Stimulated activated naive B cell treated with anti-CD40 and anti-IgM and Interleukin-4, amounts not matched to agents 10 μg/mL and 1 μg/mL and 100 μg/mL, for 72 hours (primary cell): ENCODE results near the gene TMCO5A.

Experiments used
- ATAC-seq, 2 donors: fragments of 150-1000 bp; cut with Tn5 transposase; replicated peaks; 2 replicates each; pipeline ENCODE4 v1.10.0; 2021; ENCODE audit warnings: moderate library complexity in 1 of 2
- DNase-seq: peaks from one replicate; pipeline ENCODE4 v3.0.0; 2021
- H3K27ac Mint-ChIP-seq: one replicate; pipeline ENCODE4 v1.8.0; 2022; ENCODE audit warnings: mild to moderate bottlenecking, mixed read lengths
- H3K27me3 Mint-ChIP-seq, 2 donors: one replicate each; pipeline ENCODE4 v1.8.0; 2022; ENCODE audit warnings: mixed read lengths in 2 of 2
- H3K36me3 Mint-ChIP-seq, 2 donors: one replicate each; pipeline ENCODE4 v1.8.0; 2022; ENCODE audit warnings: mixed read lengths in 2 of 2, mild to moderate bottlenecking in 1 of 2
- H3K4me1 Mint-ChIP-seq, 2 donors: one replicate each; pipeline ENCODE4 v1.8.0; 2022; ENCODE audit warnings: mixed read lengths in 2 of 2, mild to moderate bottlenecking in 1 of 2
- H3K4me3 Mint-ChIP-seq, 2 donors: one replicate each; pipeline ENCODE4 v1.8.0; 2022; ENCODE audit warnings: mild to moderate bottlenecking in 2 of 2, mixed read lengths in 2 of 2, moderate library complexity in 1 of 2
- H3K9me3 Mint-ChIP-seq, 2 donors: one replicate each; pipeline ENCODE4 v1.8.0; 2022; ENCODE audit warnings: mixed read lengths in 2 of 2, mild to moderate bottlenecking in 1 of 2

Gene TMCO5A

DNA sequence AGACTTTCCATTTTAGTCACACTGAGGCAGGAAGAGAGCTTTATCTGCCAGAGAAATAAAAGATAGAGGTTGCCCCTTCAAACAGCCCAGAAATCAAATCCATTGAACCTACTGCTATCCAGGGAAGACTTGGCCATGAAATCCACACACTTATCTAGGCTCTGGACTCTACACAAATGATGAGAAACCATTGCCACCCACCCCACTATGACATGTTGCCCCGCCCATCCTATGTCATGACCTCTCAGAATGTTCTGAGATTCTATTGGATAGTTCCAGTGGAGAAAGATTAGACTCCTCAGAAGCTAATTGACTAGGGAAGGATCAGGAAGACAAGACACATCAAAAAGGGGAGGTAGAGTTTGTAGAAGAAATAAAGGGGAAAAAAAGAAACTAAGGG is at the start of gene TMCO5A:
TSS of gene TMCO5A (plus strand) at position 301 of the 400 bp plus-strand sequence. CDS start 1,684 bp downstream, outside the sequence.
- ATAC-seq (no peak), DNase-seq (no peak)
- no peak within 1 kb of the TSS for H3K27ac Mint-ChIP-seq
- H3K4me1 Mint-ChIP-seq, result no peaks in the 10 kb centered on the region
- no peaks in the 10 kb centered on the region for H3K36me3 Mint-ChIP-seq
- H3K9me3 Mint-ChIP-seq, result peaks cover 0 to 1% of the 10 kb centered on the region in 2 donors
- H3K4me3 Mint-ChIP-seq, result no peak within 1 kb of the TSS
- peaks cover 0 to 6% of the 10 kb centered on the region in 2 donors for H3K27me3 Mint-ChIP-seq

DNA sequence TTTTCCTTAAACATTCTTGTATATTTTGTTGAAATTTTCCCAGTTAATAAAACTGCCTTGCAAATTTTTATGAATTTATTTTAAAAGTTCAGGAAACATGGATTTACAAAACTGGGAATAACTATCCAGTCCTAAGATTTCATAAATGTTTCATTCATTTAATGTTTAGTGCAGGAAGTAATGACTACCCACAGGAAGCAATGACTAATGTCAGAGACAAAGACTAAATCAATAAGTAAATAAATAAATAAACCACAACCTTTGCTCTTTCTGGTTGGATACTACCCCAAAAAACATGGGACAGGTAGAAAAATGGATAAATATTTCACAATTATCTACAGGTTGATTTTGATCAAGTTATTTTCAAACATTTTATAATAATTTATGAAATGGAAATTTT is 48.8 kb upstream of the TMCO5A start:
- no peak for ATAC-seq
- Mint-ChIP-seq H3K27me3 (peaks cover 24 to 40% of the 10 kb centered on the region in 2 donors), H3K36me3 (no peaks in the 10 kb centered on the region), H3K4me3 (no peak overlapping the region), H3K4me1 (no peaks in the 10 kb centered on the region), H3K27ac (no peak overlapping the region), H3K9me3 (no peaks in the 10 kb centered on the region)
- DNase-seq, result no peak

DNA sequence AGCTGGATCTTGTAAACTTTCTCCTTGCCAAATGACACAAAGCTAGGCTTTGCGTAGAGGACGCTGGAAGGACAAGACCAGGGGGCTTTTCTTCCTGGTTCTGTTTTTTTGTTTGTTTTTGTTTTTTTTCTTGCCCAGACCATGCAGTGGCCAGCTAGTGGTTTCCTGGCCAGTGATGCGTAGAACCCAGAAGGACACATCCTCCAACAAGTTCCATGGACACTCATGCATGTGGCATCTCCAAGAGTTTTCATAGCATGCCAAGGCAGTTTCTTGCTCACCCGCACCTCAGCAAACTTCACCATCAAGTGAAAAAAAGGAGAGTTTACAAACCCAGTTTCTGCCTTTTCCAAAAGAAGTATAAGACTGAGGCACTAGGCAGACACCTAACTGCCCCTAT is 46.1 kb upstream of the TMCO5A start:
- Mint-ChIP-seq H3K9me3 (no peaks in the 10 kb centered on the region), H3K4me3 (no peak overlapping the region), H3K4me1 (no peaks in the 10 kb centered on the region), H3K36me3 (no peaks in the 10 kb centered on the region), H3K27me3 (peaks cover 14 to 32% of the 10 kb centered on the region in 2 donors), H3K27ac (no peak overlapping the region)
- ATAC-seq (no peak), DNase-seq (no peak)

DNA sequence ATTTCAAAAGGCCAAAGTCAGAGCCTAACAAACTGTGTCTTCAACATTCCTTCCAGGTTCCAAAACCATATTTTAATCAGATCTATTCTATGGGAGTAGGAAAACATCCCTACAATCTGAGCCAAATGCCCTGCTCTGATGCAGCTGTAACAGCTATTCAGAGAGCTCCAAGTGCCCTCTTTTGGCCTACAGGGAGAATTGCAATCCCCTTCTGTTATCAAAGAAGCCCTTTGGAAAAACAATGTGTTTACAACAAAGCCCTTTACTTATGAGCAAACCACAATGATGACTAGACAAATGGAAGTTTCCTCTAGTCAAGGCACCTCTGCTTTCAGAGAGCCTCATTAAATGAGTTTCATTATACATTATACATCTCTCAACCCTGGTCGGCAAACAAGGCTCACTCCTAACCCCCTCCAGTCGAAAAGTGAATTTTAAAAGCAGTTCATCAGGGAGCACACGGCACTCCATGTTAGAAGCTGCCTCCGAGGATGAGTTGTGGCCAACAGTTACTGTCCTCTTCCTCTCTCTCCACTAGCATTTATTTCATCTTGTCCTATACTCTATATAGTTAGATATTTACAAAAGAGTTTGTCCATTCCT is 42.6 kb upstream of the TMCO5A start:
- no peaks in the 10 kb centered on the region for H3K36me3 Mint-ChIP-seq
- H3K4me3 Mint-ChIP-seq, result no peak overlapping the region
- H3K4me1 Mint-ChIP-seq, result no peaks in the 10 kb centered on the region
- H3K27ac Mint-ChIP-seq, result no peak overlapping the region
- ATAC-seq (peak; percentile 41 to 47), DNase-seq (no peak)
- no peaks in the 10 kb centered on the region for H3K9me3 Mint-ChIP-seq
- H3K27me3 Mint-ChIP-seq, result peaks cover 5 to 16% of the 10 kb centered on the region in 2 donors

DNA sequence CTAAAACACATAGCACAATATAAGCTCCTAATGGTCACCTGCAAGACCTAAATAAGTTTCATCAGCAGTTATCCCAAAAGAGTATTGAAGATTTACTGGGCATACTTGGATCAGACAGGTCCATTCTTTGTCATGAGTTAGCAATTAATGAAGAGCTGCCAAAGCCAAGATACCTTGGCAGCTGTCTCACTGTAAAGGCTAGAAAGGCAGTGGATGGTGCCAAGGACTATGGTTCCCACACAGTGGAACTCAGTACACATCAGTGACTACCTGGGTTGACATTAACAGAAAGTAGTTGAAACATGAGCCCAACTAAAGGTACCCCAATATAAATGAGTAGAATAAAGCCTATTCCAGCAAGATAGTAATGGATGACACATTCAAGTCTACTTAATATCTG is 41.1 kb upstream of the TMCO5A start:
- Mint-ChIP-seq H3K27me3 (peaks cover 5 to 16% of the 10 kb centered on the region in 2 donors), H3K4me3 (no peak overlapping the region), H3K4me1 (no peaks in the 10 kb centered on the region), H3K36me3 (no peaks in the 10 kb centered on the region), H3K27ac (no peak overlapping the region), H3K9me3 (no peaks in the 10 kb centered on the region)
- DNase-seq, result no peak
- no peak for ATAC-seq

DNA sequence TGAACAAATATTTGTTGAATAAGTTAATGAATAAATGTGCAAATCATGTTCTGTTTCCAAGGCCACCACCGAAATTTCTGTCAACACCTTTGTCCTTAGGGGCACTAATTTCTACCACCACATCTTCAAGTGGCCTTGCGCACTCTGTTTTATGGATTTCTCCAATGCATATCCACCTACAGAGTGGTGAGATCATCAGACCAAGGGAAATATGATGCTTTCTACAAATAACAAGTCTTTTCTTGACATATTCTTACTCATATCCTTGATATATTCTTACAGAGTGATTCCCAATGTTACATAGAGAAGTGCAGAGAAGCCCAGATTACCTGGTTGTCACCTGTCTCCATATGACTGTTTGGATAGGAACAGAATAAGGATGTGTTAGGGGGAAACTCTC is 36.1 kb upstream of the TMCO5A start:
- Mint-ChIP-seq H3K27ac (no peak overlapping the region), H3K27me3 (no peaks in the 10 kb centered on the region), H3K4me3 (no peak overlapping the region), H3K9me3 (no peaks in the 10 kb centered on the region), H3K36me3 (no peaks in the 10 kb centered on the region), H3K4me1 (no peaks in the 10 kb centered on the region)
- DNase-seq, result no peak
- ATAC-seq, result no peak

DNA sequence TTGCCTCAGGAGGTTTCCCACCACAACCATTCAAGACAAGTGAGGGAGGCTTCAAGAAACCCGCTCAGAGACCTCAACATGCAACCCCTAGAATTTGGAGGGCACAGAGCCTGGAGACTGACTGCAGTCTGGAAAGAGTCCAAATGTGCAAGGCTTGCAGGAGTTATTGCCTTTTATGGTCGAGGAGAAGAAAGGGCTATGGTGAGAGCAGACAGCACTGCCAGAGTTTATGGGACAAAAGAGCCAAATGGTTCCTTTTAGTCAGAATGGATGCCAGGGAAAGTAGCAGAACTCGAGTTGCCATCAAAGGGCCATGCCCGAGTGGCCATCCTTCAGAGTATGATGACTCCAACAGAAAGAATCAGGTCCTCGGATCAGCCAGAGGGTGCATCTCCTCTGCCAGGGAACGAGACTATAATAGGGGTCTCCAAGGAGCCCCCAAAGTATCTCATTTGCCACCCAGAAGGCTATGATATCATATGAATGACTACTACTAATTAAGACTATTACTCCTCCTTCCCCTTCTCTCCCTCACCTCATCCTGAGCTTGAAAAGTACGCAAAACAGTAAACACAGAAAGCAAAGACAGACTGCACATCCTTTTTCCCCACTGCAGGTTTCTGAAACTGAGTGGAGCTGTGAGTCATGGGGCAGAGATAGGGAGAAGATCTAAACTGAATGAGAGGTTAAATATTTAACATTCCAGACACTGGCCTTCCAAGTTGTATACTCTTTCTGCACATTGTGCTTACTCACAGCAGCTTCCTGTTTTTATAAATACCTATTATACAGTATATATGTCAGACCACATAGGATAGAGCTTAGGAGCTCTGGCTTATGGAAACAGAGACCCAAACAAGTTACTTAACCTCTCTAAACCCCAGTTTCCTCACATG is 33.9 kb upstream of the TMCO5A start:
- no peak for ATAC-seq
- Mint-ChIP-seq H3K27me3 (no peaks in the 10 kb centered on the region), H3K4me1 (no peaks in the 10 kb centered on the region), H3K27ac (no peak overlapping the region), H3K4me3 (no peak overlapping the region), H3K9me3 (no peaks in the 10 kb centered on the region), H3K36me3 (no peaks in the 10 kb centered on the region)
- DNase-seq, result no peak

DNA sequence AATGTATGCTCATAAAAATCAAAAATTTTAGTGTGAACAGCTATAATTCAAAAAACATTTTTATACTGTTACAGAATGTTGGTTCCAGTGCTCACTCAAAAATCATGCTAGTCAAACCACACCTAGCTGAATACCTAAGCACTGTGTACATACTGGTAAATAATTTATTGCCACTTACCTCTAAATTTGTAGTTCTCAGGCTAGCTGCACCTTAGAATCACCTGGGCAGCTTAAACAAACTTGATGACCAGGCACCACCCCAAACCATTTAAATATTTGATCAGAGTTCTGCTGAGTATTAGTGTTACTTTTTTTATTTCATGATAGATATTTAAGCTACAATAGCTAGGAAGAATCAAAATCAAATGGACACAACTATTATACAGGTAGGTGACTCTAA is 32.3 kb upstream of the TMCO5A start:
- Mint-ChIP-seq H3K27me3 (no peaks in the 10 kb centered on the region), H3K36me3 (no peaks in the 10 kb centered on the region), H3K4me3 (no peak overlapping the region), H3K4me1 (no peaks in the 10 kb centered on the region), H3K27ac (no peak overlapping the region), H3K9me3 (no peaks in the 10 kb centered on the region)
- ATAC-seq, result no peak
- DNase-seq, result no peak

DNA sequence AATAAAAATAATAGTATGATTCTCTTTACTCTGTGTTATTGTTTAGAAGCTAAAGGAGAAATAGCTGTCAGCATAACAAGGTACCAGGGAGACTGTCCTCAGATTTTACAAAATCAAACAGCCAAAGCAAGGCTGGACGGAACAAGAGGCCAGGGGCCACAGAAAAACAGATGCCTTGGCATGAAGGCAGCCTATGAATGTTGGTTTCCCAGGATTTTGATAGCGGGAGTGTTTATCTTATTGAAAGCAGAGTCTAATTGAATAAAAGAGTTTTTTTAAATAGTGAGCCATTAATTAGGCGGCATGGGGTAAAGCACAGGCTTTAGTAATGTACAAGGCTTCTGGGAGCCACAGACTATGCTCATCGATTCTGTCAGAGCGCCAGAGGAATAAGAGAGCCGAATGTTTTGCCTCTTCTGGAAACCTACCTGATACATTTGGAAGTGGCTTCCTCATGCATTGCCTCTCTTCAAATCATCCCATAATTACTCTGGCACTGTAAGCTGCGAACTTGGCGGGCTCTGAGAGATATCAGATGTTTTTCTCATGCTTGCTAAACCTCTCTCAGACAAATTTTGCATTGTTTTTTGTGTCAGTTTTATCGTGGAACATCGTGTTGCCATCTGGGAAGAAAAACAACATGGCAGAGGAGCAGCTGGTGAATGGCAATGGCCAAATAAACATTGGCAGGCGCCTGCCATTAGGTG is 30.4 kb upstream of the TMCO5A start:
- no peaks in the 10 kb centered on the region for H3K36me3 Mint-ChIP-seq
- no peaks in the 10 kb centered on the region for H3K9me3 Mint-ChIP-seq
- H3K27ac Mint-ChIP-seq, result no peak overlapping the region
- H3K27me3 Mint-ChIP-seq, result no peaks in the 10 kb centered on the region
- ATAC-seq (no peak), DNase-seq (no peak)
- H3K4me1 Mint-ChIP-seq, result no peaks in the 10 kb centered on the region
- no peak overlapping the region for H3K4me3 Mint-ChIP-seq

DNA sequence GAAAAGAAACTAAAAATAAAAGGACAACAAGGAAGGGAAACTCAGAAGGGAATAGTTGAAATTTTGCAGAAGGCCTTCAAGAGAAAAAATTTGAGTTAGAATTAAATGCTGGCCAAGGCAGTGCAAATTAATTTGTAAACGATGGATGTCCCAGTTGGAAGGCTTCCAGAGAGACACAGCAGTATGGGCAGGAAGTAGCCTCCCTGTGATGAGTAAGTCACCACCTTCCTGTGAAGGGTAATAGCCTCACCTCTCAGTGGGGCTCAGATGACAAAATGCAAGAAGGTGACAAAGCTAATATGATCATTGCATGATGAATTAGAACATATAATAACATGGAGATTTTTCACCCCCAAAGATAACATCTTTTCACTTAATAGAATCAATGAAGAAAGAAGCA is 27.3 kb upstream of the TMCO5A start:
- no peaks in the 10 kb centered on the region for H3K9me3 Mint-ChIP-seq
- DNase-seq (no peak), ATAC-seq (no peak)
- no peak overlapping the region for H3K4me3 Mint-ChIP-seq
- no peaks in the 10 kb centered on the region for H3K4me1 Mint-ChIP-seq
- no peaks in the 10 kb centered on the region for H3K27me3 Mint-ChIP-seq
- no peak overlapping the region for H3K27ac Mint-ChIP-seq
- H3K36me3 Mint-ChIP-seq, result no peaks in the 10 kb centered on the region

DNA sequence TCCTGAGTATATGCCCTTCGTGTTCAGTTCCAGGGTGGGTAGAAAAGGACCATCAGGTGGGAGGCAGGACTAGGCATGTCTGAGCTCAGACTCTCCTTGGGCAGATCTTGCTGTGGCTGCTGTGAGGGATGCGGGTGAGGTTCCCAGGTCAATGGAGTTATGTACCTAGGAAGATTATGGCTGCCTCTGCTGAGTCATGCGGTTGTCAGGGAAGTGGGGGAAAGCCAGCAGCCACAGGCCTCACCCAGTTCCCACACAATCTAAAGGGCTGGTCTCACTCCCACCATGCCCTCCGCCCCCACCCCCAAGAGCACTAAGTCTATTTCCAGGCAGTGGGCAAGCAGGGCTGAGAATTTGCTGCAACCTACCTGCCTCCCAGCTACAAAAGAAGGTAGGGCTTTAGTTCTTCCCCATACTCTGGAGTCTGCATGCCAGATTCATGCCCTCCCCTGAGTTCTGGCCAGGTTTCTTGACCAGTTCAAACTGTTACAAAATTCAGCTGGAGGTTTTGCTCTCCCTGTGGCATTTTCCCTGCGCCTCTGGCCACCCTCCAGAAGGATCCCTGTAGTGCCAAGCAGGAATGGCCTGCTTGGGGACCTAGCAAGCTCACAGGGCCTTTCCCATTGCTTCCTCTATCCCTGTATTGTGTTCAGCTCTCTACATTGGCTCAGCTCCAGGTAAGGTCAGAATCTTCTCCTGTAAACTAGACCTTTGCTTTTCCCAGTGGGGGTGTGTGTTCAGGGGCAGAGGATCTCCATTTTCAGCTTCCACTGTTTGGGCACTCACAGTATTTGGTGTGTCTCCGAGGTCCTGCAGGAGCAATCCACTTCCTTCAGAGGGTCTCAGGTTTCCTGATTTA is 12.7 kb upstream of the TMCO5A start:
- DNase-seq (no peak), ATAC-seq (no peak)
- Mint-ChIP-seq H3K27me3 (peaks cover 15 to 36% of the 10 kb centered on the region in 2 donors), H3K4me3 (no peak overlapping the region), H3K9me3 (peaks cover 2 to 4% of the 10 kb centered on the region in 2 donors), H3K27ac (no peak overlapping the region), H3K36me3 (no peaks in the 10 kb centered on the region), H3K4me1 (no peaks in the 10 kb centered on the region)

DNA sequence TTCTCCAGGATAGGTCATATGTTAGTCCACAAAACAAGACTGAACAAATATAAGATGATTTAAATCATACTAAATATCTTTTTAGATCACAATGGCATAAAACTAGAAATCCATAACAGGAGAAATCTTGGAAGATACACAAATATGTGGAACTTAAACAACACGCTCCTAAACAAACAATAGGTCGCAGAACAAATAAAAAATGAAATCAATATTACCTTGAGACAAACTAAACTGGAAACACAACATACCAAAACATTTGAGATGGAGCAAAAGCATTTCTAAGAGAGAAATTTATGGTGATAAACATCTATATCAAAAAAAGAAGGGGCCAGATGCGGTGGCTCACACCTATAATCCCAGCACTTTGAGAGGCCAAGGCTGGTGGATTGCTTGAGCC is 8.3 kb upstream of the TMCO5A start:
- H3K4me3 Mint-ChIP-seq, result no peak overlapping the region
- H3K27me3 Mint-ChIP-seq, result peaks cover 16 to 24% of the 10 kb centered on the region in 2 donors
- H3K27ac Mint-ChIP-seq, result no peak overlapping the region
- H3K36me3 Mint-ChIP-seq, result no peaks in the 10 kb centered on the region
- ATAC-seq, result no peak
- H3K9me3 Mint-ChIP-seq, result peaks cover 4% of the 10 kb centered on the region in 2 donors
- no peak for DNase-seq
- no peaks in the 10 kb centered on the region for H3K4me1 Mint-ChIP-seq

DNA sequence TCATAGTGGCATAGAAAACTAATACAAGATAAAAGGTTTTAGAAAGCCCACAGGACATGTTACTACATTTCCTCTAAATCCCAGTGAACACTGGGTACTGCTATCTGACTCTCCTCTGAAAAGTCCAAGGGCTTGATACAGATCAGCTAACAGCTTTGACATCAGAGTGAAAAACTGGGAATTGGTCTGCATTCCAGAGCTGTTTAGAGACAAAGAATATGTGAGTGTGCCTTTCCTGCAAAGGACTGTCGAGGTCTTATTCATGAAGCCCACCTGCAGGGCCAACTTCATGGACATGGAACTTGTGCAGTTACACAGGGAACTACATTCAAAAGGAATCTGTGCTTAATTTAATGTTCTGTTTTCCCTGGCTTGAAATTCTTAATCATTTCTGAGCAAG is 5.2 kb upstream of the TMCO5A start:
- DNase-seq (no peak), ATAC-seq (no peak)
- H3K27ac Mint-ChIP-seq, result no peak overlapping the region
- H3K4me1 Mint-ChIP-seq, result no peaks in the 10 kb centered on the region
- no peaks in the 10 kb centered on the region for H3K36me3 Mint-ChIP-seq
- no peak overlapping the region for H3K4me3 Mint-ChIP-seq
- H3K9me3 Mint-ChIP-seq, result peaks cover 0 to 1% of the 10 kb centered on the region in 2 donors
- peaks cover 9 to 12% of the 10 kb centered on the region in 2 donors for H3K27me3 Mint-ChIP-seq

DNA sequence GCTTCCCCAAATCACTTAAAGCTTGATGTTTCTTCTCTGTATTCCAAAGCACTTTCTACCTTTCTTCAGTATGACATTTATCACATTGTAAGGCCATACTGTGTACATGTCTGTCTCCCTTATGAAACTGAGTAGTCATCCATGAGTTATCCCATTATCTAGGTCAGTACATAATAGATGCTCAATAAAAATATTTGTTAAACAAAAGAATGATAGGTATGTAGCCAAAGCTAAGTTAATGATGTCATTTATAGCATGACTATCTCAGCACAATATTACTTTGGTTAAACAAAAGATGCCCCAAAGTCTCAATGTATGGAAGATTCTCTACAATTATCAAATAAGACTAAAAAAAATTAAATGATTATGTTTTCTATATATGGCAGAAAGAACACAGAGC is 3.1 kb upstream of the TMCO5A start:
- Mint-ChIP-seq H3K36me3 (no peaks in the 10 kb centered on the region), H3K4me1 (no peaks in the 10 kb centered on the region), H3K27me3 (peaks cover 4 to 6% of the 10 kb centered on the region in 2 donors), H3K27ac (no peak overlapping the region), H3K9me3 (peaks cover 0 to 3% of the 10 kb centered on the region in 2 donors), H3K4me3 (no peak overlapping the region)
- ATAC-seq, result no peak
- DNase-seq, result no peak
